Body of pancreas (tissue), 4 donors: ENCODE data around the gene COL4A2.

ENCODE experiments used
- POLR2A ChIP-seq, 3 donors: fragments of 450-650 bp; IDR thresholded peaks; one replicate each; pipeline ENCODE4 v1.6.1; 2016; ENCODE audit warnings: antibody characterized with exemption in 3 of 3, mild to moderate bottlenecking in 2 of 3
- TF ChIP-seq, protein P1 (sequence below), 7 experiments: fragments of 450-650 bp in 4 of 7; fragments of 200-600 bp in 3 of 7; sonication (generic) in 3 of 7; IDR thresholded peaks; one replicate each; pipeline ENCODE4 v1.5.1; 2016 to 2019; ENCODE audit warnings: antibody characterized with exemption in 7 of 7

DNA sequence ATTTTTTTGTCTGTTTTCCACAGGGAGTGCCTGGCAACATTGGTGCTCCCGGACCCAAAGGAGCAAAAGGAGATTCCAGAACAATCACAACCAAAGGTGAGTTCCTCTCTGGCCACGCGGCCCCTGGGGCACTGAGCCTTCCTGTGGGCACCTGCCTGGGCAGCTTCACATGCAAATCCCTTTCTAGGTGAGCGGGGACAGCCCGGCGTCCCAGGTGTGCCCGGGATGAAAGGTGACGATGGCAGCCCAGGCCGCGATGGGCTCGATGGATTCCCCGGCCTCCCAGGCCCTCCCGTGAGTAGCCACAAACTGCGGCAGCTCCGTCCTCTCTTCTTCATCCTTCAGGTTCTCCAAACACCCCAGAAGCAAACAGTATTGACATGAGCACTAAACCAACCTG is 155.0 kb downstream of the COL4A2 start:
- TF ChIP-seq, protein P1, sequence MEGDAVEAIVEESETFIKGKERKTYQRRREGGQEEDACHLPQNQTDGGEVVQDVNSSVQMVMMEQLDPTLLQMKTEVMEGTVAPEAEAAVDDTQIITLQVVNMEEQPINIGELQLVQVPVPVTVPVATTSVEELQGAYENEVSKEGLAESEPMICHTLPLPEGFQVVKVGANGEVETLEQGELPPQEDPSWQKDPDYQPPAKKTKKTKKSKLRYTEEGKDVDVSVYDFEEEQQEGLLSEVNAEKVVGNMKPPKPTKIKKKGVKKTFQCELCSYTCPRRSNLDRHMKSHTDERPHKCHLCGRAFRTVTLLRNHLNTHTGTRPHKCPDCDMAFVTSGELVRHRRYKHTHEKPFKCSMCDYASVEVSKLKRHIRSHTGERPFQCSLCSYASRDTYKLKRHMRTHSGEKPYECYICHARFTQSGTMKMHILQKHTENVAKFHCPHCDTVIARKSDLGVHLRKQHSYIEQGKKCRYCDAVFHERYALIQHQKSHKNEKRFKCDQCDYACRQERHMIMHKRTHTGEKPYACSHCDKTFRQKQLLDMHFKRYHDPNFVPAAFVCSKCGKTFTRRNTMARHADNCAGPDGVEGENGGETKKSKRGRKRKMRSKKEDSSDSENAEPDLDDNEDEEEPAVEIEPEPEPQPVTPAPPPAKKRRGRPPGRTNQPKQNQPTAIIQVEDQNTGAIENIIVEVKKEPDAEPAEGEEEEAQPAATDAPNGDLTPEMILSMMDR (IDR thresholded peaks at IDR 0.05) = no peak
- TF ChIP-seq POLR2A (IDR thresholded peaks at IDR 0.05) = no peak
